H9 (cell line): ENCODE measurements around the gene TSPEAR. TPM values are rescaled to one million over a fixed set of nuclear protein-coding genes. Genes with fewer than 3 reads are reported as not detected.
A peak's percentile ranks its signal among the peaks of the same experiment; 100 is the strongest.

ENCODE experiments used
- DNase-seq: peaks from one replicate; pipeline ENCODE4 v3.0.0-alpha.2; 2017
- H2AFZ ChIP-seq: one replicate; pipeline ENCODE4 v1.6.1; 2013; ENCODE audit warnings: mild to moderate bottlenecking, low read length, control low read depth, moderate library complexity
- H2AK5ac ChIP-seq: 2 replicates; pipeline ENCODE4 v1.6.1; 2013; ENCODE audit warnings: low read length, control low read depth, mixed read lengths; ENCODE audit not compliant: insufficient read length
- H2BK120ac ChIP-seq: one replicate; pipeline ENCODE4 v1.6.1; 2013; ENCODE audit warnings: low read depth, mild to moderate bottlenecking, low read length, control low read depth, inconsistent platforms; ENCODE audit not compliant: poor library complexity, severe bottlenecking
- H2BK12ac ChIP-seq: 2 replicates; pipeline ENCODE4 v1.6.1; 2013; ENCODE audit warnings: low read length, control low read depth, mixed read lengths, low read depth; ENCODE audit not compliant: insufficient read length
- H2BK15ac ChIP-seq: 2 replicates; pipeline ENCODE4 v1.6.1; 2013; ENCODE audit warnings: low read depth, low read length, control low read depth
- H2BK20ac ChIP-seq: one replicate; pipeline ENCODE4 v1.6.1; 2013; ENCODE audit warnings: low read depth, mild to moderate bottlenecking, low read length, control low read depth, inconsistent platforms; ENCODE audit not compliant: poor library complexity, severe bottlenecking
- H2BK5ac ChIP-seq: 2 replicates; pipeline ENCODE4 v1.6.1; 2013; ENCODE audit warnings: low read length, control low read depth, mixed read lengths; ENCODE audit not compliant: insufficient read length
- H3K14ac ChIP-seq: 2 replicates; pipeline ENCODE4 v1.6.1; 2013; ENCODE audit warnings: low read length, control low read depth; ENCODE audit not compliant: insufficient read depth
- H3K18ac ChIP-seq: 2 replicates; pipeline ENCODE4 v1.6.1; 2013; ENCODE audit warnings: low read depth, mild to moderate bottlenecking, mixed read lengths, low read length, control low read depth; ENCODE audit not compliant: insufficient read length
- H3K23ac ChIP-seq: 2 replicates; pipeline ENCODE4 v1.6.1; 2013; ENCODE audit warnings: low read length, control low read depth, mixed read lengths, low read depth; ENCODE audit not compliant: insufficient read length
- H3K23me2 ChIP-seq: 2 replicates; pipeline ENCODE4 v1.6.1; 2013; ENCODE audit warnings: low read depth, mild to moderate bottlenecking, mixed read lengths, low read length, control low read depth; ENCODE audit not compliant: insufficient read length, poor library complexity, severe bottlenecking
- H3K27ac ChIP-seq: 2 replicates; pipeline ENCODE4 v1.5.1; 2013; ENCODE audit warnings: low read length, control low read depth, mixed read lengths, low read depth; ENCODE audit not compliant: insufficient read length
- H3K27me3 ChIP-seq: 2 replicates; pipeline ENCODE4 v1.6.1; 2013; ENCODE audit warnings: low read length, control low read depth, inconsistent platforms; ENCODE audit not compliant: insufficient read depth
- H3K4ac ChIP-seq: 2 replicates; pipeline ENCODE4 v1.6.1; 2013; ENCODE audit warnings: low read depth, mild to moderate bottlenecking, control low read depth, inconsistent platforms, low read length, moderate library complexity
- H3K4me1 ChIP-seq: 2 replicates; pipeline ENCODE4 v1.6.1; 2013; ENCODE audit warnings: low read length, control low read depth, inconsistent platforms; ENCODE audit not compliant: insufficient read depth
- H3K4me2 ChIP-seq: 2 replicates; pipeline ENCODE4 v1.6.1; 2013; ENCODE audit warnings: low read length, control low read depth, mixed read lengths; ENCODE audit not compliant: insufficient read length, insufficient read depth
- H3K56ac ChIP-seq: 2 replicates; pipeline ENCODE4 v1.6.1; 2013; ENCODE audit warnings: low read depth, mild to moderate bottlenecking, mixed read lengths, low read length, control low read depth; ENCODE audit not compliant: insufficient read length
- H3K79me1 ChIP-seq: 2 replicates; pipeline ENCODE4 v1.6.1; 2013; ENCODE audit warnings: low read depth, mild to moderate bottlenecking, moderate library complexity, low read length, control low read depth, inconsistent platforms; ENCODE audit not compliant: insufficient read depth, poor library complexity, severe bottlenecking
- H3K79me2 ChIP-seq: 2 replicates; pipeline ENCODE4 v1.6.1; 2013; ENCODE audit warnings: low read length, control low read depth, inconsistent platforms; ENCODE audit not compliant: insufficient read depth
- H3K9ac ChIP-seq: 2 replicates; pipeline ENCODE4 v1.6.1; 2013; ENCODE audit warnings: low read length, control low read depth, mixed read lengths; ENCODE audit not compliant: insufficient read length; ENCODE audit errors: extremely low read depth
- H3K9me3 ChIP-seq: one replicate; pipeline ENCODE4 v1.6.1; 2013; ENCODE audit warnings: low read depth, low read length, inconsistent platforms; ENCODE audit not compliant: control insufficient read depth
- H3T11ph ChIP-seq: one replicate; pipeline ENCODE4 v1.6.1; 2013; ENCODE audit warnings: mild to moderate bottlenecking, low read length, control low read depth, inconsistent platforms
- H4K20me1 ChIP-seq: one replicate; pipeline ENCODE4 v1.6.1; 2013; ENCODE audit not compliant: control insufficient read depth, insufficient read length, insufficient read depth
- H4K5ac ChIP-seq: 2 replicates; pipeline ENCODE4 v1.6.1; 2013; ENCODE audit warnings: low read depth, mild to moderate bottlenecking, mixed read lengths, low read length, control low read depth; ENCODE audit not compliant: insufficient read length
- H4K8ac ChIP-seq: replicated peaks from 2 replicates; pipeline ENCODE4 v1.6.1; 2013; ENCODE audit warnings: low read length, control low read depth, mixed read lengths, low read depth; ENCODE audit not compliant: insufficient read length
- H4K91ac ChIP-seq: 2 replicates; pipeline ENCODE4 v1.6.1; 2013; ENCODE audit warnings: low read depth, mild to moderate bottlenecking, moderate library complexity, mixed read lengths, low read length, control low read depth; ENCODE audit not compliant: insufficient read length
- H3K27ac Mint-ChIP-seq, 3 experiments: 2 replicates in 2 of 3; 3 replicates in 1 of 3; pipeline ENCODE4 v1.8.0; 2020 to 2021; ENCODE audit warnings: mixed read lengths in 3 of 3, mild to moderate bottlenecking in 1 of 3, moderate library complexity in 1 of 3
- H3K27me3 Mint-ChIP-seq: 2 replicates; pipeline ENCODE4 v1.8.0; 2021; ENCODE audit warnings: low read depth, mild to moderate bottlenecking, moderate library complexity, mixed read lengths
- H3K36me3 Mint-ChIP-seq, 3 experiments: 2 replicates in 2 of 3; 3 replicates in 1 of 3; pipeline ENCODE4 v1.8.0; 2020 to 2021; ENCODE audit warnings: low read depth in 3 of 3, mixed read lengths in 3 of 3; ENCODE audit not compliant: insufficient read depth in 1 of 3
- H3K4me1 Mint-ChIP-seq, 2 experiments: 2 replicates each; pipeline ENCODE4 v1.8.0; 2020; ENCODE audit warnings: mixed read lengths in 2 of 2
- H3K4me3 Mint-ChIP-seq, 2 experiments: 2 replicates in 1 of 2; 3 replicates in 1 of 2; pipeline ENCODE4 v1.8.0; 2020 to 2021; ENCODE audit warnings: mild to moderate bottlenecking in 2 of 2, mixed read lengths in 2 of 2, moderate library complexity in 1 of 2
- H3K9me3 Mint-ChIP-seq, 2 experiments: 2 replicates in 1 of 2; 3 replicates in 1 of 2; pipeline ENCODE4 v1.8.0; 2020; ENCODE audit warnings: mild to moderate bottlenecking in 2 of 2, mixed read lengths in 2 of 2, moderate library complexity in 1 of 2
- WGBS: extraction: QIAGEN DNeasy Blood & Tissue Kit; methylation state at CpG from one replicate; pipeline ENCODE4 v1.1.7; 2013; ENCODE audit warnings: missing lambda C conversion rate, low lambda C conversion rate, mixed read lengths; ENCODE audit not compliant: insufficient read length; ENCODE audit errors: extremely low coverage; 5-methylcytosine and 5-hydroxymethylcytosine counted together
- total RNA-seq: library from RNA; stranded (reverse); gene quantifications from 2 replicates; pipeline ENCODE4 v1.2.1, GENCODE V29; 2021
- TF ChIP-seq, protein P1 (sequence below): fragments of 200-600 bp; sonication (generic); conservative IDR thresholded peaks from 3 replicates; pipeline ENCODE4 v1.8.0; 2021; ENCODE audit warnings: antibody characterized with exemption, mild to moderate bottlenecking

The TSPEAR gene
- total RNA-seq, 1 experiment from 2014 or later: 1.3 TPM

DNA sequence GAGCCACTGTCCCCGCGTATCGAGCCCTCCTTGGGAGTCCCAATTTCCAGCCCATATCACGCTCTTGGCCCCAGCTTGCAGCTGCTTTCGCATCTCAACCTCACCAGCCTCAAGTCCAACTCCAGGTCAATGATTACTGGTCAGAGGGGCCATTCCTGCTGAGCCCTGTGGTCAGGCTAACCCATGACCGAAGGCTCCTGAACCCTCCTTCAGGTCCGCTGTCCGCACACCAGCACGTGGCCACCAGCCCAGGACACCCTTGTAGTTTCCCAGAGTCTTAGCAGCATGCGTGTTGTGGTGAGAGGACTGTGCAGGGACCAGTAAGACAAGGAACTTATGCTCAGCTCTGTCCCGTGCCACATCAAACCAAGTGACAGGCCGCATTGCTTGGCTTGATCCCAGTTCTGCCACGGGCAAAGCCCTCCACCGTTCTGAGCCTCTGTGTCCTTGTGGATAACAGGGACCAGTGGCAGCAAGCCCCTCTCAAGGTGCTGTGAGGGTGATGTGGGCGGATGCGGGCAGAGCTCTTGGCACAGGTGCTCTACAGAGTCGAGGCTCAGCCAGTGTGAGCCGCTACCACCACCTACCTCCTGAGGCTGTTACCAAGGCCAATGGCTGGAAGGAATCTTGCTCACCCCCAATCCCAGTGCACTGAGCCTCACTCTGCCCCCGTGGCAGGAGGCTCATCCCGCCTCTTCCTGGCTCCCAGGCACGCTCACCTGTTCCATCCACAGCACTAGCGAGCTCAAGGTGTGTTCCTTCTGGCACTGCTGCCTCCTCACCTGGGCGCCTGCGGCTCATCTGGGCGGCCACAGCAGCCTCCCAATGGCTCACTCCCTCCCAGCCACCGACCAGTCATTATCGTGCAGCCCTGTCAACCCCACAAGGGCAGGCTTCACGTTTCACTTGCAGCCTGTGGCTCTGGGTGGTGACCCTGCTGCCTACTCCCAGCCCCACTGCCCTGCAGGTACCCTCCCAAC lies 191.7 kb downstream of the TSPEAR start:
- peak overlapping the region in 1 of 3 experiments; percentile 89; a peak in 2 of 7 replicates for H3K27ac Mint-ChIP-seq
- Histone ChIP-seq H3K23ac (no peak overlapping the region), H3K23me2 (no peaks in the 10 kb centered on the region), H3K79me1 (no peaks in the 10 kb centered on the region), H3K14ac (no peak overlapping the region; the same call in 1 of the 2 replicates), H3K9ac (no peak overlapping the region), H3K4ac (no peak overlapping the region), H2AK5ac (no peak overlapping the region), H4K5ac (no peak overlapping the region), H2BK120ac (no peak overlapping the region), H3K27ac (no peak overlapping the region), H2BK20ac (no peak overlapping the region), H4K8ac (no peak overlapping the region), H4K91ac (no peak overlapping the region), H4K20me1 (no peaks in the 10 kb centered on the region), H3K27me3 (no peaks in the 10 kb centered on the region), H3T11ph (no peak overlapping the region), H3K18ac (no peak overlapping the region), H2BK12ac (no peak overlapping the region), H3K4me2 (no peak overlapping the region), H3K79me2 (no peaks in the 10 kb centered on the region), H2AFZ (no peak overlapping the region), H2BK15ac (no peak overlapping the region), H3K9me3 (no peaks in the 10 kb centered on the region), H3K56ac (no peak overlapping the region), H3K4me1 (no peaks in the 10 kb centered on the region), H2BK5ac (no peak overlapping the region)
- no peak for DNase-seq
- H3K27me3 Mint-ChIP-seq: peaks cover 12% of the 10 kb centered on the region
- no CpG with 5 or more reads among the region's 28 CpGs for WGBS
- TF ChIP-seq, protein P1, sequence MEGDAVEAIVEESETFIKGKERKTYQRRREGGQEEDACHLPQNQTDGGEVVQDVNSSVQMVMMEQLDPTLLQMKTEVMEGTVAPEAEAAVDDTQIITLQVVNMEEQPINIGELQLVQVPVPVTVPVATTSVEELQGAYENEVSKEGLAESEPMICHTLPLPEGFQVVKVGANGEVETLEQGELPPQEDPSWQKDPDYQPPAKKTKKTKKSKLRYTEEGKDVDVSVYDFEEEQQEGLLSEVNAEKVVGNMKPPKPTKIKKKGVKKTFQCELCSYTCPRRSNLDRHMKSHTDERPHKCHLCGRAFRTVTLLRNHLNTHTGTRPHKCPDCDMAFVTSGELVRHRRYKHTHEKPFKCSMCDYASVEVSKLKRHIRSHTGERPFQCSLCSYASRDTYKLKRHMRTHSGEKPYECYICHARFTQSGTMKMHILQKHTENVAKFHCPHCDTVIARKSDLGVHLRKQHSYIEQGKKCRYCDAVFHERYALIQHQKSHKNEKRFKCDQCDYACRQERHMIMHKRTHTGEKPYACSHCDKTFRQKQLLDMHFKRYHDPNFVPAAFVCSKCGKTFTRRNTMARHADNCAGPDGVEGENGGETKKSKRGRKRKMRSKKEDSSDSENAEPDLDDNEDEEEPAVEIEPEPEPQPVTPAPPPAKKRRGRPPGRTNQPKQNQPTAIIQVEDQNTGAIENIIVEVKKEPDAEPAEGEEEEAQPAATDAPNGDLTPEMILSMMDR: no peak
- H3K9me3 Mint-ChIP-seq: no peaks in the 10 kb centered on the region
- H3K36me3 Mint-ChIP-seq: peaks cover 2 to 8% (median 4%) of the 10 kb centered on the region in 3 experiments; a peak in 4 of 7 replicates
- H3K4me3 Mint-ChIP-seq: no peak overlapping the region
- peaks cover 4 to 8% of the 10 kb centered on the region in 2 experiments; a peak in 2 of 4 replicates for H3K4me1 Mint-ChIP-seq
